Neural cell (in vitro differentiated cells): Measurements from ENCODE around the gene SGO2.

ENCODE experiments used
- CTCF ChIP-seq: fragments of 450-650 bp; IDR thresholded peaks from 2 replicates; pipeline ENCODE4 v1.5.1; 2014; ENCODE audit warnings: antibody characterized with exemption, mild to moderate bottlenecking, moderate library complexity; ENCODE audit not compliant: poor library complexity, severe bottlenecking
- EP300 ChIP-seq: fragments of 450-650 bp; conservative IDR thresholded peaks from 2 replicates; pipeline ENCODE4 v1.6.1; 2014; ENCODE audit warnings: antibody characterized with exemption, mild to moderate bottlenecking, moderate library complexity; ENCODE audit not compliant: poor library complexity, severe bottlenecking
- EZH2 ChIP-seq: fragments of 200-600, 300-800 bp; shearing (Covaris generic), sonication (generic); IDR thresholded peaks from 2 replicates; pipeline ENCODE4 v1.6.1; 2014; ENCODE audit warnings: antibody characterized with exemption, low read length, borderline replicate concordance, mild to moderate bottlenecking; ENCODE audit not compliant: insufficient read depth, poor library complexity, severe bottlenecking
- MXI1 ChIP-seq: fragments of 450-650 bp; conservative IDR thresholded peaks from 2 replicates; pipeline ENCODE4 v1.6.1; 2014; ENCODE audit warnings: antibody characterized with exemption, mild to moderate bottlenecking; ENCODE audit not compliant: poor library complexity, severe bottlenecking
- POLR2AphosphoS5 ChIP-seq: IDR thresholded peaks from 2 replicates; pipeline ENCODE4 v1.6.1; 2012
- RAD21 ChIP-seq: fragments of 450-650 bp; conservative IDR thresholded peaks from 2 replicates; pipeline ENCODE4 v1.6.1; 2014; ENCODE audit warnings: antibody characterized with exemption, mild to moderate bottlenecking, moderate library complexity
- SMC3 ChIP-seq: fragments of 450-650 bp; conservative IDR thresholded peaks from 2 replicates; pipeline ENCODE4 v1.6.1; 2014; ENCODE audit warnings: antibody characterized with exemption, mild to moderate bottlenecking, moderate library complexity; ENCODE audit not compliant: poor library complexity
- TAF1 ChIP-seq: IDR thresholded peaks from 2 replicates; pipeline ENCODE4 v1.6.1; 2012; ENCODE audit warnings: low read depth

GRCh38 chr2:200625958-200626363, 100.0 kb downstream of the SGO2 start:
- TF ChIP-seq EZH2: no peak
- TF ChIP-seq CTCF: no peak
- no peak for TF ChIP-seq POLR2AphosphoS5
- TF ChIP-seq TAF1: no peak
- TF ChIP-seq SMC3: no peak
- no peak for TF ChIP-seq EP300
- no peak for TF ChIP-seq RAD21
- TF ChIP-seq MXI1: no peak
